Large intestine (tissue), 3 donors: ENCODE data around the gene FZD7. TPM values are rescaled to one million over a fixed set of nuclear protein-coding genes. Genes with fewer than 3 reads are reported as not detected.

Source experiments
- DNase-seq, 2 donors: peaks; one replicate each; pipeline versions ENCODE4 v3.0.0 to v3.0.0-alpha.2; 2013
- H3K27ac ChIP-seq: one replicate; pipeline ENCODE4 v1.5.1; 2013; ENCODE audit warnings: low read length
- H3K27me3 ChIP-seq: 2 replicates; pipeline ENCODE4 v1.6.1; 2013; ENCODE audit warnings: low read length; ENCODE audit not compliant: control insufficient read depth, insufficient read depth
- H3K36me3 ChIP-seq: 2 replicates; pipeline ENCODE4 v1.6.1; 2013; ENCODE audit warnings: low read length; ENCODE audit not compliant: control insufficient read depth, insufficient read depth
- H3K4me1 ChIP-seq: one replicate; pipeline ENCODE4 v1.6.1; 2013; ENCODE audit warnings: low read length; ENCODE audit not compliant: control insufficient read depth, insufficient read depth
- H3K4me3 ChIP-seq: one replicate; pipeline ENCODE4 v1.5.1; 2013; ENCODE audit warnings: low read length
- H3K9me3 ChIP-seq: one replicate; pipeline ENCODE4 v1.6.1; 2013; ENCODE audit warnings: mild to moderate bottlenecking, low read depth, low read length, moderate library complexity; ENCODE audit not compliant: control insufficient read depth
- WGBS: methylation state at CpG from one replicate; pipeline ENCODE4 v1.1.5; 2013; ENCODE audit warnings: low lambda C conversion rate; ENCODE audit not compliant: insufficient coverage; 5-methylcytosine and 5-hydroxymethylcytosine counted together
- polyA plus RNA-seq: library from polyadenylated mRNA; unstranded; fragments of 120-200 nt; gene quantifications from one replicate; pipeline ENCODE4 v1.2.1, GENCODE V29; 2013

Gene FZD7
- polyA plus RNA-seq, 1 donor, result 24.1 TPM

GRCh38 chr2:202035089-202035940 lies 1.7 kb downstream of the FZD7 start:
- H3K9me3 ChIP-seq, result peaks cover 14% of the 10 kb centered on the region
- H3K36me3 ChIP-seq, result peaks cover 4% of the 10 kb centered on the region
- peaks cover 4% of the 10 kb centered on the region for H3K27me3 ChIP-seq
- peaks cover 40% of the 10 kb centered on the region for H3K4me1 ChIP-seq
- peak overlapping the region; percentile 94 for H3K27ac ChIP-seq
- peak overlapping the region; percentile 64 for H3K4me3 ChIP-seq
- no CpG with 5 or more reads among the region's 78 CpGs for WGBS
- peak; percentile 69 to 75 for DNase-seq

GRCh38 chr2:202035941-202036372 lies 2.3 kb downstream of the FZD7 start:
- WGBS, result no CpG with 5 or more reads among the region's 32 CpGs
- Histone ChIP-seq H3K27ac (peak overlapping the region; percentile 51), H3K36me3 (peaks cover 4% of the 10 kb centered on the region), H3K27me3 (peaks cover 4% of the 10 kb centered on the region), H3K9me3 (peaks cover 14% of the 10 kb centered on the region), H3K4me3 (peak overlapping the region; percentile 64), H3K4me1 (peaks cover 40% of the 10 kb centered on the region)
- peak in 1 of 2 donors; percentile 32 for DNase-seq

DNA sequence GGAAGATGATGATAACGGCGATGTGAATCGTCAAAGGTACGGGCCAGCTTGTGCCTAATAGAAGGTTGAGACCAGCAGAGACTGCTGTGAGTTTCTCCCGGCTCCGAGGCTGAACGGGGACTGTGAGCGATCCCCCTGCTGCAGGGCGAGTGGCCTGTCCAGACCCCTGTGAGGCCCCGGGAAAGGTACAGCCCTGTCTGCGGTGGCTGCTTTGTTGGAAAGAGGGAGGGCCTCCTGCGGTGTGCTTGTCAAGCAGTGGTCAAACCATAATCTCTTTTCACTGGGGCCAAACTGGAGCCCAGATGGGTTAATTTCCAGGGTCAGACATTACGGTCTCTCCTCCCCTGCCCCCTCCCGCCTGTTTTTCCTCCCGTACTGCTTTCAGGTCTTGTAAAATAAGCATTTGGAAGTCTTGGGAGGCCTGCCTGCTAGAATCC lies 3.0 kb downstream of the FZD7 start:
- no CpG with 5 or more reads among the region's 15 CpGs for WGBS
- peaks cover 4% of the 10 kb centered on the region for H3K36me3 ChIP-seq
- peak in 1 of 2 donors; percentile 40 for DNase-seq
- peaks cover 14% of the 10 kb centered on the region for H3K9me3 ChIP-seq
- H3K4me1 ChIP-seq, result peaks cover 40% of the 10 kb centered on the region
- peak overlapping the region; percentile 64 for H3K4me3 ChIP-seq
- H3K27me3 ChIP-seq, result peaks cover 4% of the 10 kb centered on the region
- H3K27ac ChIP-seq, result peak overlapping the region; percentile 51

- peak overlapping the region; percentile 64 for H3K4me3 ChIP-seq
- WGBS, result 20% methylated on average over 2 of the region's 7 CpGs
Observed at GRCh38 chr2:202037086-202037485, 3.4 kb downstream of the FZD7 start.

DNA sequence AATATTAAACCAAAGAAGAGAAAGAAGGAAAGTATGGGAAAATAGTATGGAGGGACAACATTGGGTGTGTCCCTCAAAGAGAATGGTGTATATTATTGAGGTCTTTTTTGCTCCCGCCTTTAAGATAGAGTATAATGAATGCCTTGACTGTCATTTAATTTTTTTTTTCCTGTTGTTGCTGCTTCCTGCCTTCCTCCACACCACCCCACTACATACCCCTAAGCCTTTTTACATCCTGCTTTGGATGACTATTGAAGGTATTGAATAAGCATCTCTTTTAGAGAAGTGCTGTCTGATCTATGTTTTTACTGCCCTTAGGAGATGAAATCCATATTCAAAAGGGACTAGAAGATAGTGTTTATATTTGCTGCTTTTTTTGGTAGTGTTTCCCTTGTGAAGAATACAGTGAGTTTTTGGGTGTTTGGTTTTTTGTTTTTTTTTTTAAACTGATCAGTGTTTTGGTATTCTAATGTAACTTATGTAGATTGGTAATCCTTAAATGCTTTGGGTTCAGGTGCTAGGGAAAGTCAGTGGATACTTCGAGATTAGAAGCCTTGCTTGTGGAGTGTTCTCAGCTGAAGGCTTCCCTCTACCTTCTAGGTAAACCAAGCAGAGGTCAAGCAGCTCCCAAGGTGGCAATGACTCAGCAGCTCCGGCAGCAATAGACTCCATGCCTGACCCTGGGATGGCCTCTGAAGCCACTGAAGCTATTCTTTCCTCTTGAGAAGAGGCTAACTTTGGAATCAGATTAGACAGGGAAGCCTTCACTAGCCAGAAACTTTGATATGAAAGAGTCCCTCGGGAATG lies 5.0 kb downstream of the FZD7 start:
- peak overlapping the region; percentile 73 for H3K27ac ChIP-seq
- WGBS, result no CpG with 5 or more reads among the region's 4 CpGs
- H3K9me3 ChIP-seq, result peaks cover 14% of the 10 kb centered on the region
- H3K4me1 ChIP-seq, result peaks cover 37% of the 10 kb centered on the region
- H3K36me3 ChIP-seq, result peaks cover 4% of the 10 kb centered on the region
- H3K27me3 ChIP-seq, result peaks cover 4% of the 10 kb centered on the region
- DNase-seq, result peak; percentile 62 to 76
- H3K4me3 ChIP-seq, result no peak overlapping the region

More at GRCh38 chr2:202037086-202037485, 3.4 kb downstream of the FZD7 start:
- peak in 1 of 2 donors; percentile 37 for DNase-seq
- peak overlapping the region; percentile 51 for H3K27ac ChIP-seq
- peaks cover 4% of the 10 kb centered on the region for H3K36me3 ChIP-seq
- peaks cover 37% of the 10 kb centered on the region for H3K4me1 ChIP-seq
- peaks cover 14% of the 10 kb centered on the region for H3K9me3 ChIP-seq
- peaks cover 4% of the 10 kb centered on the region for H3K27me3 ChIP-seq

GRCh38 chr2:202039278-202040078 lies 5.8 kb downstream of the FZD7 start:
- H3K4me1 ChIP-seq, result peaks cover 37% of the 10 kb centered on the region
- H3K36me3 ChIP-seq, result peaks cover 4% of the 10 kb centered on the region
- H3K9me3 ChIP-seq, result peaks cover 14% of the 10 kb centered on the region
- peaks cover 4% of the 10 kb centered on the region for H3K27me3 ChIP-seq
- H3K4me3 ChIP-seq, result no peak overlapping the region
- DNase-seq, result peak in 1 of 2 donors; percentile 52
- WGBS, result 33% methylated on average over 1 of the region's 13 CpGs
- peak overlapping the region; percentile 73 for H3K27ac ChIP-seq

DNA sequence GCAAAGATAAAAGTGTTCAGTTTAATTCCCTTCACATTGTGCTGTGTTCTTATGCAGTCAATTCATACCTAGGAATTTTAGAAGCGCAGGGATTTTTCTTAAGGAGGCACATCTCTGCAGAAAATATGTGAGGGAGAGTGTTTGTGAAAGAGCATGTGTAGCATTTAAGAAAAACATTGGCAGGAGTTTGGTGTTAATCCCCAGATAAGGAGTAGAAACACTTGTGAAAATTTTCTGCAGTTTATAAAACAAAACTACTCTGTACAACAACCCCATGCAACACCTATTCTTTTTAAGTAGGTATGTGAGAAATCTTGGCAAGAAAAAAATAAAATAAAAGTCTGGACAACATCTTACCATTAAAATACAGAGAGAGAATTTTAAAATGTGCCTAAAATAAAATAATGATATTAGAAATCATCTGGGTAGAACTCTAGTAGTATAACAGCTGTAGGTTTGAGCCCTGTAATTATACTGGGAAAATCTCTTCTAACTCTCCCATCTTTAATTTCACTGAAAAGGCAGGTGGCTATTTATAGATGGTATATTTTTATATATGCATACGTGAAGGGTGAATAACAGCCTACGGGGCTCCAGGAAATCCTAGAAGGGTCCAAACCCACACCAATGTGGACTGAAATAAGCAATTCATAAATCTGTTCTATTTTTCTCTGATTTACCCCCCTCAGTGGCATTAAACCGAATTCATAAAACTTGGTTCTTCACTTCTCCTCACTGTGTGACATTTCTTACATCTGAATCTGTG lies 6.6 kb downstream of the FZD7 start:
- 100% methylated on average over 1 of the region's 4 CpGs for WGBS
- Histone ChIP-seq H3K27ac (no peak overlapping the region), H3K4me3 (no peak overlapping the region), H3K27me3 (peaks cover 4% of the 10 kb centered on the region), H3K4me1 (peaks cover 37% of the 10 kb centered on the region), H3K36me3 (peaks cover 4% of the 10 kb centered on the region), H3K9me3 (peaks cover 9% of the 10 kb centered on the region)
- no peak for DNase-seq

GRCh38 chr2:202042444-202042843 lies 8.8 kb downstream of the FZD7 start:
- no peak for DNase-seq
- Histone ChIP-seq H3K4me1 (peaks cover 18% of the 10 kb centered on the region), H3K4me3 (no peak overlapping the region), H3K27me3 (no peaks in the 10 kb centered on the region), H3K27ac (no peak overlapping the region), H3K9me3 (no peaks in the 10 kb centered on the region), H3K36me3 (no peaks in the 10 kb centered on the region)
- no CpG with 5 or more reads among the region's 5 CpGs for WGBS

- WGBS, result no CpG with 5 or more reads among the region's 6 CpGs
- H3K36me3 ChIP-seq, result no peaks in the 10 kb centered on the region
- no peak overlapping the region for H3K4me3 ChIP-seq
Observed at GRCh38 chr2:202043475-202043874, 9.8 kb downstream of the FZD7 start.

More at GRCh38 chr2:202043475-202043874, 9.8 kb downstream of the FZD7 start:
- no peak for DNase-seq
- H3K27me3 ChIP-seq, result no peaks in the 10 kb centered on the region
- no peak overlapping the region for H3K27ac ChIP-seq
- H3K9me3 ChIP-seq, result no peaks in the 10 kb centered on the region
- H3K4me1 ChIP-seq, result peaks cover 12% of the 10 kb centered on the region
